GM23338 (cell line): ENCODE measurements around the gene MESP1. TPM values are rescaled to one million over a fixed set of nuclear protein-coding genes. Genes with fewer than 3 reads are reported as not detected.

Experiments used
- ATAC-seq: fragments of 200-7000 bp; cut with Tn5 transposase; 3 replicates; pipeline ENCODE4 v1.9.1; 2020
- DNase-seq: peaks from one replicate; pipeline ENCODE4 v3.0.0-alpha.2; 2015; ENCODE audit warnings: low spot score
- H2AFZ ChIP-seq: fragments of 200-600 bp; sonication (generic); 2 replicates; pipeline ENCODE4 v1.8.0; 2016; ENCODE audit warnings: antibody characterized with exemption, mild to moderate bottlenecking, moderate library complexity
- H3F3A ChIP-seq: fragments of 200-600 bp; sonication (generic); replicated peaks from 2 replicates; pipeline ENCODE4 v1.8.0; 2017; ENCODE audit warnings: antibody characterized with exemption, mixed run types, low read depth
- H3K27ac ChIP-seq: fragments of 200-600 bp; sonication (generic); 2 replicates; pipeline ENCODE4 v1.6.1; 2016; ENCODE audit warnings: low read depth
- H3K27me3 ChIP-seq: fragments of 200-600 bp; sonication (generic); 2 replicates; pipeline ENCODE4 v1.8.0; 2016; ENCODE audit warnings: mild to moderate bottlenecking, mixed run types, moderate library complexity; ENCODE audit not compliant: insufficient read depth
- H3K36me3 ChIP-seq: fragments of 200-600 bp; sonication (generic); 2 replicates; pipeline ENCODE4 v1.8.0; 2016; ENCODE audit warnings: mild to moderate bottlenecking; ENCODE audit not compliant: insufficient read depth
- H3K4me1 ChIP-seq: fragments of 200-600 bp; sonication (generic); 2 replicates; pipeline ENCODE4 v1.8.0; 2016; ENCODE audit warnings: mild to moderate bottlenecking, moderate library complexity; ENCODE audit not compliant: insufficient read depth
- H3K4me2 ChIP-seq: fragments of 200-600 bp; sonication (generic); 2 replicates; pipeline ENCODE4 v1.7.1; 2017; ENCODE audit warnings: mixed run types
- H3K4me3 ChIP-seq: fragments of 200-600 bp; sonication (generic); 2 replicates; pipeline ENCODE4 v1.6.1; 2016; ENCODE audit warnings: mixed run types
- H3K79me2 ChIP-seq: fragments of 200-600 bp; sonication (generic); replicated peaks from 2 replicates; pipeline ENCODE4 v1.8.0; 2017; ENCODE audit warnings: mild to moderate bottlenecking; ENCODE audit not compliant: insufficient read depth
- H3K9me2 ChIP-seq: fragments of 200-600 bp; sonication (generic); 2 replicates; pipeline ENCODE4 v1.8.0; 2017; ENCODE audit not compliant: insufficient read depth
- H4K20me1 ChIP-seq: fragments of 200-600 bp; sonication (generic); replicated peaks from 2 replicates; pipeline ENCODE4 v1.8.0; 2017; ENCODE audit warnings: mild to moderate bottlenecking; ENCODE audit not compliant: insufficient read depth
- H3K27ac Mint-ChIP-seq: 2 replicates; pipeline ENCODE4 v1.8.0; 2020; ENCODE audit warnings: inconsistent platforms, mild to moderate bottlenecking, moderate library complexity, mixed read lengths
- H3K27me3 Mint-ChIP-seq: 3 replicates; pipeline ENCODE4 v1.8.0; 2022; ENCODE audit warnings: low read depth, mild to moderate bottlenecking, moderate library complexity, mixed read lengths, inconsistent platforms; ENCODE audit not compliant: insufficient read depth, poor library complexity
- H3K36me3 Mint-ChIP-seq: 3 replicates; pipeline ENCODE4 v1.8.0; 2021; ENCODE audit warnings: low read depth, mild to moderate bottlenecking, inconsistent platforms, moderate library complexity, mixed read lengths
- H3K4me1 Mint-ChIP-seq: 3 replicates; pipeline ENCODE4 v1.8.0; 2020; ENCODE audit warnings: mild to moderate bottlenecking, inconsistent platforms, mixed read lengths
- H3K4me3 Mint-ChIP-seq: 3 replicates; pipeline ENCODE4 v1.8.0; 2021; ENCODE audit warnings: moderate library complexity, mild to moderate bottlenecking, inconsistent platforms, mixed read lengths
- H3K9me3 Mint-ChIP-seq: 3 replicates; pipeline ENCODE4 v1.8.0; 2020; ENCODE audit warnings: moderate library complexity, mild to moderate bottlenecking, inconsistent platforms, mixed read lengths
- CREB1 ChIP-seq: fragments of 250-450 bp; sonication (Bioruptor Pico); IDR thresholded peaks from 2 replicates; pipeline ENCODE4 v1.5.0; 2020; ENCODE audit warnings: low read depth, mild to moderate bottlenecking, moderate library complexity
- EZH2 ChIP-seq: fragments of 200-600 bp; sonication (generic); IDR thresholded peaks from one replicate; pipeline ENCODE4 v1.8.0; 2017; ENCODE audit warnings: antibody characterized with exemption, mild to moderate bottlenecking, low read depth; ENCODE audit not compliant: unreplicated experiment
- EZH2phosphoT487 ChIP-seq: fragments of 200-600 bp; sonication (generic); IDR thresholded peaks from one replicate; pipeline ENCODE4 v1.8.1; 2018; ENCODE audit warnings: antibody characterized with exemption; ENCODE audit not compliant: unreplicated experiment
- JUNB ChIP-seq: IDR thresholded peaks from one replicate; pipeline ENCODE4 v1.6.1; 2016; ENCODE audit warnings: antibody characterized with exemption; ENCODE audit not compliant: unreplicated experiment
- NANOG ChIP-seq: IDR thresholded peaks from 2 replicates; pipeline ENCODE4 v1.6.1; 2016; ENCODE audit warnings: antibody characterized with exemption, borderline replicate concordance
- POLR2AphosphoS5 ChIP-seq: IDR thresholded peaks from 2 replicates; pipeline ENCODE4 v1.6.1; 2016; ENCODE audit warnings: antibody characterized with exemption, low read depth
- STAT1 ChIP-seq: IDR thresholded peaks from one replicate; pipeline ENCODE4 v1.6.1; 2016; ENCODE audit warnings: antibody characterized with exemption; ENCODE audit not compliant: unreplicated experiment
- ZNF114 ChIP-seq: fragments of 250-450 bp; sonication (Bioruptor Pico); IDR thresholded peaks from 2 replicates; pipeline ENCODE4 v1.5.0; 2020; ENCODE audit warnings: mild to moderate bottlenecking, moderate library complexity
- ZNF331 ChIP-seq: fragments of 250-450 bp; sonication (Bioruptor Pico); IDR thresholded peaks from 2 replicates; pipeline ENCODE4 v1.5.0; 2020; ENCODE audit warnings: low read depth, mild to moderate bottlenecking, moderate library complexity
- polyA plus RNA-seq: library from polyadenylated mRNA; unstranded; fragments of >200 nt; fragmentation: Nextera tagmentation; extraction: Ambion mirVana; gene quantifications from 2 replicates; pipeline ENCODE4 v1.2.1, GENCODE V29; 2016
- total RNA-seq: library from RNA; depleted of rRNA; stranded (reverse); fragments of >200 nt; shearing (Covaris generic); gene quantifications from 2 replicates; pipeline ENCODE4 v1.2.3, GENCODE V29; 2014
- TF ChIP-seq, protein P1 (sequence below): fragments of 250-450 bp; sonication (Bioruptor Pico); IDR thresholded peaks from 2 replicates; pipeline ENCODE4 v1.5.0; 2020; ENCODE audit warnings: mild to moderate bottlenecking, moderate library complexity
- TF ChIP-seq, protein P2 (sequence below), 2 experiments: fragments of 200-600 bp in 1 of 2; sonication (generic) in 1 of 2; conservative IDR thresholded peaks; 2 replicates each; pipeline versions ENCODE4 v1.5.1 to v1.6.1; 2016 to 2017; ENCODE audit warnings: antibody characterized with exemption in 2 of 2, low read depth in 2 of 2, mild to moderate bottlenecking in 2 of 2, moderate library complexity in 1 of 2
- TF ChIP-seq, protein P3 (sequence below): IDR thresholded peaks from one replicate; pipeline ENCODE4 v1.6.1; 2018; ENCODE audit warnings: antibody characterized with exemption; ENCODE audit not compliant: unreplicated experiment
- TF ChIP-seq, protein P4 (sequence below): IDR thresholded peaks from 2 replicates; pipeline ENCODE4 v1.6.1; 2016; ENCODE audit warnings: antibody characterized with exemption

Gene MESP1
- total and polyA plus RNA-seq, 2 experiments from 2014 or later, result 0.21 to 0.91 TPM

DNA sequence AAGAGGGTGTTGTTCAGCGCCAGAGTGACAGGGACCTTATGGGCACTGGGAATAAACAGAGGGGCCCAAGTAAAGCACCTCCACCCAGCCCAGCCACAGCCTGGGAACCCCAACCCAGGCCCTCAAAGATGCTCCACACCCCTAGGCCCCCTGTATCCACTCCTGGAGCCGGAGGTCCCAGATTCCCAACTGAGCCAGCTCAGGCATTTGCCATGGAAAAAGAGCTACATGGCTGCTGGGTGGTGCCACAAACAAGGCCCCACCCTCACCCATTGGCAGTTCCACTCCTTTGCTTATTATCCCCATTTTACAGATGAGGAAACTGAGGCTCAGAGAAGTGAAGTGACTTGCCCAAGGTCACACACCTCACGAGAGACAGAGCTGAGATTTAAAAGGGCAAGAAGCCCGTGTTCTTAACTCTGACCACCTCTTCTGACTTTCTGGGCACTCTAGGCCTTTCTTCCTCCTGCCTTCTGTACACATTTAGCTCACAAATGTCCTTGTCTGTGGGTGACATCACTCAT lies 46.7 kb upstream of the MESP1 start:
- Histone ChIP-seq H2AFZ (no peak overlapping the region), H3K4me2 (no peak overlapping the region), H3K4me1 (no peaks in the 10 kb centered on the region), H3K4me3 (no peak overlapping the region), H3K27me3 (no peaks in the 10 kb centered on the region), H3K27ac (no peak overlapping the region), H3K79me2 (no peaks in the 10 kb centered on the region), H4K20me1 (no peaks in the 10 kb centered on the region), H3K9me2 (no peaks in the 10 kb centered on the region), H3K36me3 (no peaks in the 10 kb centered on the region), H3F3A (no peaks in the 10 kb centered on the region)
- DNase-seq (no peak), ATAC-seq (no peak)
- Mint-ChIP-seq H3K9me3 (no peaks in the 10 kb centered on the region), H3K27ac (no peak overlapping the region), H3K27me3 (peaks cover 11% of the 10 kb centered on the region), H3K4me1 (peaks cover 5% of the 10 kb centered on the region; the same call in 2 of the 3 replicates), H3K4me3 (no peak overlapping the region), H3K36me3 (no peaks in the 10 kb centered on the region)
- no peak for TF ChIP-seq POLR2AphosphoS5
- TF ChIP-seq, protein P1, sequence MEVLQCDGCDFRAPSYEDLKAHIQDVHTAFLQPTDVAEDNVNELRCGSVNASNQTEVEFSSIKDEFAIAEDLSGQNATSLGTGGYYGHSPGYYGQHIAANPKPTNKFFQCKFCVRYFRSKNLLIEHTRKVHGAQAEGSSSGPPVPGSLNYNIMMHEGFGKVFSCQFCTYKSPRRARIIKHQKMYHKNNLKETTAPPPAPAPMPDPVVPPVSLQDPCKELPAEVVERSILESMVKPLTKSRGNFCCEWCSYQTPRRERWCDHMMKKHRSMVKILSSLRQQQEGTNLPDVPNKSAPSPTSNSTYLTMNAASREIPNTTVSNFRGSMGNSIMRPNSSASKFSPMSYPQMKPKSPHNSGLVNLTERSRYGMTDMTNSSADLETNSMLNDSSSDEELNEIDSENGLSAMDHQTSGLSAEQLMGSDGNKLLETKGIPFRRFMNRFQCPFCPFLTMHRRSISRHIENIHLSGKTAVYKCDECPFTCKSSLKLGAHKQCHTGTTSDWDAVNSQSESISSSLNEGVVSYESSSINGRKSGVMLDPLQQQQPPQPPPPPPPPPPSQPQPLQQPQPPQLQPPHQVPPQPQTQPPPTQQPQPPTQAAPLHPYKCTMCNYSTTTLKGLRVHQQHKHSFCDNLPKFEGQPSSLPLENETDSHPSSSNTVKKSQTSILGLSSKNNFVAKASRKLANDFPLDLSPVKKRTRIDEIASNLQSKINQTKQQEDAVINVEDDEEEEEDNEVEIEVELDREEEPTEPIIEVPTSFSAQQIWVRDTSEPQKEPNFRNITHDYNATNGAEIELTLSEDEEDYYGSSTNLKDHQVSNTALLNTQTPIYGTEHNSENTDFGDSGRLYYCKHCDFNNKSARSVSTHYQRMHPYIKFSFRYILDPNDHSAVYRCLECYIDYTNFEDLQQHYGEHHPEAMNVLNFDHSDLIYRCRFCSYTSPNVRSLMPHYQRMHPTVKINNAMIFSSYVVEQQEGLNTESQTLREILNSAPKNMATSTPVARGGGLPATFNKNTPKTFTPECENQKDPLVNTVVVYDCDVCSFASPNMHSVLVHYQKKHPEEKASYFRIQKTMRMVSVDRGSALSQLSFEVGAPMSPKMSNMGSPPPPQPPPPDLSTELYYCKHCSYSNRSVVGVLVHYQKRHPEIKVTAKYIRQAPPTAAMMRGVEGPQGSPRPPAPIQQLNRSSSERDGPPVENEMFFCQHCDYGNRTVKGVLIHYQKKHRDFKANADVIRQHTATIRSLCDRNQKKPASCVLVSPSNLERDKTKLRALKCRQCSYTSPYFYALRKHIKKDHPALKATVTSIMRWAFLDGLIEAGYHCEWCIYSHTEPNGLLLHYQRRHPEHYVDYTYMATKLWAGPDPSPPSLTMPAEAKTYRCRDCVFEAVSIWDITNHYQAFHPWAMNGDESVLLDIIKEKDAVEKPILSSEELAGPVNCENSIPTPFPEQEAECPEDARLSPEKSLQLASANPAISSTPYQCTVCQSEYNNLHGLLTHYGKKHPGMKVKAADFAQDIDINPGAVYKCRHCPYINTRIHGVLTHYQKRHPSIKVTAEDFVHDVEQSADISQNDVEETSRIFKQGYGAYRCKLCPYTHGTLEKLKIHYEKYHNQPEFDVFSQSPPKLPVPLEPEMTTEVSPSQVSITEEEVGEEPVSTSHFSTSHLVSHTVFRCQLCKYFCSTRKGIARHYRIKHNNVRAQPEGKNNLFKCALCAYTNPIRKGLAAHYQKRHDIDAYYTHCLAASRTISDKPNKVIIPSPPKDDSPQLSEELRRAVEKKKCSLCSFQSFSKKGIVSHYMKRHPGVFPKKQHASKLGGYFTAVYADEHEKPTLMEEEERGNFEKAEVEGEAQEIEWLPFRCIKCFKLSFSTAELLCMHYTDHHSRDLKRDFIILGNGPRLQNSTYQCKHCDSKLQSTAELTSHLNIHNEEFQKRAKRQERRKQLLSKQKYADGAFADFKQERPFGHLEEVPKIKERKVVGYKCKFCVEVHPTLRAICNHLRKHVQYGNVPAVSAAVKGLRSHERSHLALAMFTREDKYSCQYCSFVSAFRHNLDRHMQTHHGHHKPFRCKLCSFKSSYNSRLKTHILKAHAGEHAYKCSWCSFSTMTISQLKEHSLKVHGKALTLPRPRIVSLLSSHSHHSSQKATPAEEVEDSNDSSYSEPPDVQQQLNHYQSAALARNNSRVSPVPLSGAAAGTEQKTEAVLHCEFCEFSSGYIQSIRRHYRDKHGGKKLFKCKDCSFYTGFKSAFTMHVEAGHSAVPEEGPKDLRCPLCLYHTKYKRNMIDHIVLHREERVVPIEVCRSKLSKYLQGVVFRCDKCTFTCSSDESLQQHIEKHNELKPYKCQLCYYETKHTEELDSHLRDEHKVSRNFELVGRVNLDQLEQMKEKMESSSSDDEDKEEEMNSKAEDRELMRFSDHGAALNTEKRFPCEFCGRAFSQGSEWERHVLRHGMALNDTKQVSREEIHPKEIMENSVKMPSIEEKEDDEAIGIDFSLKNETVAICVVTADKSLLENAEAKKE, result no peak
- TF ChIP-seq, protein P2, sequence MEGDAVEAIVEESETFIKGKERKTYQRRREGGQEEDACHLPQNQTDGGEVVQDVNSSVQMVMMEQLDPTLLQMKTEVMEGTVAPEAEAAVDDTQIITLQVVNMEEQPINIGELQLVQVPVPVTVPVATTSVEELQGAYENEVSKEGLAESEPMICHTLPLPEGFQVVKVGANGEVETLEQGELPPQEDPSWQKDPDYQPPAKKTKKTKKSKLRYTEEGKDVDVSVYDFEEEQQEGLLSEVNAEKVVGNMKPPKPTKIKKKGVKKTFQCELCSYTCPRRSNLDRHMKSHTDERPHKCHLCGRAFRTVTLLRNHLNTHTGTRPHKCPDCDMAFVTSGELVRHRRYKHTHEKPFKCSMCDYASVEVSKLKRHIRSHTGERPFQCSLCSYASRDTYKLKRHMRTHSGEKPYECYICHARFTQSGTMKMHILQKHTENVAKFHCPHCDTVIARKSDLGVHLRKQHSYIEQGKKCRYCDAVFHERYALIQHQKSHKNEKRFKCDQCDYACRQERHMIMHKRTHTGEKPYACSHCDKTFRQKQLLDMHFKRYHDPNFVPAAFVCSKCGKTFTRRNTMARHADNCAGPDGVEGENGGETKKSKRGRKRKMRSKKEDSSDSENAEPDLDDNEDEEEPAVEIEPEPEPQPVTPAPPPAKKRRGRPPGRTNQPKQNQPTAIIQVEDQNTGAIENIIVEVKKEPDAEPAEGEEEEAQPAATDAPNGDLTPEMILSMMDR (conservative IDR thresholded peaks at IDR 0.05; ENCODE audit: low read depth in 2 of 2), result no peak
- TF ChIP-seq, protein P3, sequence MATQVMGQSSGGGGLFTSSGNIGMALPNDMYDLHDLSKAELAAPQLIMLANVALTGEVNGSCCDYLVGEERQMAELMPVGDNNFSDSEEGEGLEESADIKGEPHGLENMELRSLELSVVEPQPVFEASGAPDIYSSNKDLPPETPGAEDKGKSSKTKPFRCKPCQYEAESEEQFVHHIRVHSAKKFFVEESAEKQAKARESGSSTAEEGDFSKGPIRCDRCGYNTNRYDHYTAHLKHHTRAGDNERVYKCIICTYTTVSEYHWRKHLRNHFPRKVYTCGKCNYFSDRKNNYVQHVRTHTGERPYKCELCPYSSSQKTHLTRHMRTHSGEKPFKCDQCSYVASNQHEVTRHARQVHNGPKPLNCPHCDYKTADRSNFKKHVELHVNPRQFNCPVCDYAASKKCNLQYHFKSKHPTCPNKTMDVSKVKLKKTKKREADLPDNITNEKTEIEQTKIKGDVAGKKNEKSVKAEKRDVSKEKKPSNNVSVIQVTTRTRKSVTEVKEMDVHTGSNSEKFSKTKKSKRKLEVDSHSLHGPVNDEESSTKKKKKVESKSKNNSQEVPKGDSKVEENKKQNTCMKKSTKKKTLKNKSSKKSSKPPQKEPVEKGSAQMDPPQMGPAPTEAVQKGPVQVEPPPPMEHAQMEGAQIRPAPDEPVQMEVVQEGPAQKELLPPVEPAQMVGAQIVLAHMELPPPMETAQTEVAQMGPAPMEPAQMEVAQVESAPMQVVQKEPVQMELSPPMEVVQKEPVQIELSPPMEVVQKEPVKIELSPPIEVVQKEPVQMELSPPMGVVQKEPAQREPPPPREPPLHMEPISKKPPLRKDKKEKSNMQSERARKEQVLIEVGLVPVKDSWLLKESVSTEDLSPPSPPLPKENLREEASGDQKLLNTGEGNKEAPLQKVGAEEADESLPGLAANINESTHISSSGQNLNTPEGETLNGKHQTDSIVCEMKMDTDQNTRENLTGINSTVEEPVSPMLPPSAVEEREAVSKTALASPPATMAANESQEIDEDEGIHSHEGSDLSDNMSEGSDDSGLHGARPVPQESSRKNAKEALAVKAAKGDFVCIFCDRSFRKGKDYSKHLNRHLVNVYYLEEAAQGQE, result no peak
- TF ChIP-seq ZNF114 (CRISPR knock-in tag), result no peak
- no peak for TF ChIP-seq JUNB
- TF ChIP-seq NANOG, result no peak
- TF ChIP-seq ZNF331, result no peak
- TF ChIP-seq EZH2, result no peak
- TF ChIP-seq, protein P4, sequence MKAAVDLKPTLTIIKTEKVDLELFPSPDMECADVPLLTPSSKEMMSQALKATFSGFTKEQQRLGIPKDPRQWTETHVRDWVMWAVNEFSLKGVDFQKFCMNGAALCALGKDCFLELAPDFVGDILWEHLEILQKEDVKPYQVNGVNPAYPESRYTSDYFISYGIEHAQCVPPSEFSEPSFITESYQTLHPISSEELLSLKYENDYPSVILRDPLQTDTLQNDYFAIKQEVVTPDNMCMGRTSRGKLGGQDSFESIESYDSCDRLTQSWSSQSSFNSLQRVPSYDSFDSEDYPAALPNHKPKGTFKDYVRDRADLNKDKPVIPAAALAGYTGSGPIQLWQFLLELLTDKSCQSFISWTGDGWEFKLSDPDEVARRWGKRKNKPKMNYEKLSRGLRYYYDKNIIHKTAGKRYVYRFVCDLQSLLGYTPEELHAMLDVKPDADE, result no peak
- TF ChIP-seq CREB1 (CRISPR knock-in tag), result no peak
- TF ChIP-seq STAT1, result no peak
- TF ChIP-seq EZH2phosphoT487, result no peak
